Measurements from ENCODE around the gene DPYD.

- TF ChIP-seq GATA2 (CRISPR knock-in tag; IDR thresholded peaks at IDR 0.05): no peak
- TF ChIP-seq CHD2 (IDR thresholded peaks at IDR 0.05; ENCODE audit: low read length, partially characterized antibody): no peak
- TF ChIP-seq, protein P1, sequence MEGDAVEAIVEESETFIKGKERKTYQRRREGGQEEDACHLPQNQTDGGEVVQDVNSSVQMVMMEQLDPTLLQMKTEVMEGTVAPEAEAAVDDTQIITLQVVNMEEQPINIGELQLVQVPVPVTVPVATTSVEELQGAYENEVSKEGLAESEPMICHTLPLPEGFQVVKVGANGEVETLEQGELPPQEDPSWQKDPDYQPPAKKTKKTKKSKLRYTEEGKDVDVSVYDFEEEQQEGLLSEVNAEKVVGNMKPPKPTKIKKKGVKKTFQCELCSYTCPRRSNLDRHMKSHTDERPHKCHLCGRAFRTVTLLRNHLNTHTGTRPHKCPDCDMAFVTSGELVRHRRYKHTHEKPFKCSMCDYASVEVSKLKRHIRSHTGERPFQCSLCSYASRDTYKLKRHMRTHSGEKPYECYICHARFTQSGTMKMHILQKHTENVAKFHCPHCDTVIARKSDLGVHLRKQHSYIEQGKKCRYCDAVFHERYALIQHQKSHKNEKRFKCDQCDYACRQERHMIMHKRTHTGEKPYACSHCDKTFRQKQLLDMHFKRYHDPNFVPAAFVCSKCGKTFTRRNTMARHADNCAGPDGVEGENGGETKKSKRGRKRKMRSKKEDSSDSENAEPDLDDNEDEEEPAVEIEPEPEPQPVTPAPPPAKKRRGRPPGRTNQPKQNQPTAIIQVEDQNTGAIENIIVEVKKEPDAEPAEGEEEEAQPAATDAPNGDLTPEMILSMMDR (IDR thresholded peaks at IDR 0.05): no peak
- no peak for TF ChIP-seq POLR2AphosphoS5 (IDR thresholded peaks at IDR 0.05; ENCODE audit: low read depth, low read length)
- no peak for TF ChIP-seq RXRA (IDR thresholded peaks at IDR 0.05; ENCODE audit: borderline replicate concordance, low read depth)
- TF ChIP-seq SIN3A (IDR thresholded peaks at IDR 0.05; ENCODE audit: borderline replicate concordance, low read depth, low read length): no peak
- TF ChIP-seq, protein P2, sequence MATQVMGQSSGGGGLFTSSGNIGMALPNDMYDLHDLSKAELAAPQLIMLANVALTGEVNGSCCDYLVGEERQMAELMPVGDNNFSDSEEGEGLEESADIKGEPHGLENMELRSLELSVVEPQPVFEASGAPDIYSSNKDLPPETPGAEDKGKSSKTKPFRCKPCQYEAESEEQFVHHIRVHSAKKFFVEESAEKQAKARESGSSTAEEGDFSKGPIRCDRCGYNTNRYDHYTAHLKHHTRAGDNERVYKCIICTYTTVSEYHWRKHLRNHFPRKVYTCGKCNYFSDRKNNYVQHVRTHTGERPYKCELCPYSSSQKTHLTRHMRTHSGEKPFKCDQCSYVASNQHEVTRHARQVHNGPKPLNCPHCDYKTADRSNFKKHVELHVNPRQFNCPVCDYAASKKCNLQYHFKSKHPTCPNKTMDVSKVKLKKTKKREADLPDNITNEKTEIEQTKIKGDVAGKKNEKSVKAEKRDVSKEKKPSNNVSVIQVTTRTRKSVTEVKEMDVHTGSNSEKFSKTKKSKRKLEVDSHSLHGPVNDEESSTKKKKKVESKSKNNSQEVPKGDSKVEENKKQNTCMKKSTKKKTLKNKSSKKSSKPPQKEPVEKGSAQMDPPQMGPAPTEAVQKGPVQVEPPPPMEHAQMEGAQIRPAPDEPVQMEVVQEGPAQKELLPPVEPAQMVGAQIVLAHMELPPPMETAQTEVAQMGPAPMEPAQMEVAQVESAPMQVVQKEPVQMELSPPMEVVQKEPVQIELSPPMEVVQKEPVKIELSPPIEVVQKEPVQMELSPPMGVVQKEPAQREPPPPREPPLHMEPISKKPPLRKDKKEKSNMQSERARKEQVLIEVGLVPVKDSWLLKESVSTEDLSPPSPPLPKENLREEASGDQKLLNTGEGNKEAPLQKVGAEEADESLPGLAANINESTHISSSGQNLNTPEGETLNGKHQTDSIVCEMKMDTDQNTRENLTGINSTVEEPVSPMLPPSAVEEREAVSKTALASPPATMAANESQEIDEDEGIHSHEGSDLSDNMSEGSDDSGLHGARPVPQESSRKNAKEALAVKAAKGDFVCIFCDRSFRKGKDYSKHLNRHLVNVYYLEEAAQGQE (IDR thresholded peaks at IDR 0.05; ENCODE audit: low read depth, low read length): no peak
- no peak for TF ChIP-seq EP300 (IDR thresholded peaks at IDR 0.05; ENCODE audit: borderline replicate concordance in 1 of 2, low read depth in 1 of 2, low read length in 1 of 2)
- no peak for TF ChIP-seq TAF1 (IDR thresholded peaks at IDR 0.05; ENCODE audit: borderline replicate concordance, low read depth, low read length)
- no peak for TF ChIP-seq RFX5 (IDR thresholded peaks at IDR 0.05; ENCODE audit: low read length)
Observed at GRCh38 chr1:97379387-97380075, 541.3 kb downstream of the DPYD start.
